Thyroid gland (tissue), 4 donors: Measurements from ENCODE around the gene OSBPL8. TPM values are rescaled to one million over a fixed set of nuclear protein-coding genes. Genes with fewer than 3 reads are reported as not detected.

Experiments
- DNase-seq, 2 donors: peaks; one replicate each; pipeline ENCODE4 v3.0.0-alpha.2; 2019
- H3K27ac ChIP-seq, 3 donors: fragments of 200-600 bp; sonication (generic); 1 replicate in 2 of 3; 2 replicates in 1 of 3; pipeline ENCODE4 v1.5.1; 2016 to 2019; ENCODE audit warnings: mild to moderate bottlenecking in 1 of 3, moderate library complexity in 1 of 3
- H3K27me3 ChIP-seq: fragments of 200-600 bp; sonication (generic); one replicate; pipeline ENCODE4 v1.5.1; 2019
- H3K36me3 ChIP-seq, 2 donors: fragments of 200-600 bp; sonication (generic); one replicate each; pipeline ENCODE4 v1.5.1; 2016 to 2019
- H3K4me1 ChIP-seq, 2 donors: fragments of 200-600 bp; sonication (generic); one replicate each; pipeline ENCODE4 v1.5.1; 2017 to 2019
- H3K4me3 ChIP-seq, 3 donors: fragments of 200-600 bp; sonication (generic); replicated peaks in 1 of 3; 1 replicate in 2 of 3; 2 replicates in 1 of 3; pipeline ENCODE4 v1.5.1; 2016; ENCODE audit warnings: mild to moderate bottlenecking in 1 of 3
- H3K9me3 ChIP-seq: fragments of 200-600 bp; sonication (generic); one replicate; pipeline ENCODE4 v1.5.1; 2017
- CTCF ChIP-seq, 6 experiments: fragments of 200-600 bp in 3 of 6; fragments of 450-650 bp in 3 of 6; sonication (generic) in 3 of 6; IDR thresholded peaks; one replicate each; pipeline ENCODE4 v1.5.1; 2016 to 2019; ENCODE audit warnings: antibody characterized with exemption in 6 of 6, mild to moderate bottlenecking in 2 of 6, inconsistent platforms in 1 of 6, moderate library complexity in 1 of 6
- POLR2A ChIP-seq, 2 donors: fragments of 450-650 bp; IDR thresholded peaks; one replicate each; pipeline ENCODE4 v1.6.1; 2017; ENCODE audit warnings: antibody characterized with exemption in 2 of 2, mild to moderate bottlenecking in 2 of 2, moderate library complexity in 1 of 2
- WGBS, 2 donors: methylation state at CpG; one replicate each; pipeline ENCODE4 v1.1.5; 2017; 5-methylcytosine and 5-hydroxymethylcytosine counted together
- intact Hi-C: fragments of 100-400 bp; cut with DNase I; formaldehyde crosslinking; loops from one replicate; pipeline ENCODE4 v1.15.1; 2023
- total RNA-seq, 4 donors: library from RNA; depleted of rRNA; stranded (reverse); fragments of >200 nt; gene quantifications; one replicate each; pipeline ENCODE4 v1.2.3, GENCODE V29; 2016

OSBPL8 gene
- total RNA-seq, 4 donors from 2014 or later: 69.8 to 112 (median 77.6) TPM

DNA sequence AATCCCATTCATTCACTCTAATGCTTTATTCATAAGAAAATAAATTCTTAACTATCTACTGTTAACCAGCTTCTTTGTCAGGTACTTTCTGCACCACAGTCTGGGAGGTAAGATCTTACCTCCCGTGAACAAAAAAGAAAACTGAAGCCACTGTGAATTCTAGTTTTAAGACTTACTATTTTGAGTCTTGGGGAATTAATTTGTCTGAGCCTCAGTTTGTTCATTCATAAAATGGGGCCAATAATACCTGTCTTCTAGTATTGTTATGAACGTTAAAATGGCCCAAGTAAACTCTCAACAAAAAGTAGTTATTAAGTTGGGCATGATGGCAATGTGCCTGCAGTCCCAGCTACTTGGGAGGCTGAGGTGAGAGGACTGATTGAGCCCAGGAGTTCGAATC, 151.9 kb downstream of the OSBPL8 start:
- H3K9me3 ChIP-seq: no peaks in the 10 kb centered on the region
- WGBS, 2 donors: 95 to 98% methylated on average over 3 of the region's 3 CpGs
- no peak for DNase-seq
- no peaks in the 10 kb centered on the region for H3K36me3 ChIP-seq
- H3K27ac ChIP-seq: no peak overlapping the region
- intact Hi-C loops: no loop called here
- H3K4me3 ChIP-seq: no peak overlapping the region
- H3K4me1 ChIP-seq: no peaks in the 10 kb centered on the region
- TF ChIP-seq POLR2A (IDR thresholded peaks at IDR 0.05) (no peak), CTCF (IDR thresholded peaks at IDR 0.05) (no peak)
- no peaks in the 10 kb centered on the region for H3K27me3 ChIP-seq

GRCh38 chr12:76402259-76402658, 157.3 kb downstream of the OSBPL8 start:
- Histone ChIP-seq H3K4me1 (peaks cover 0 to 3% of the 10 kb centered on the region in 2 donors), H3K4me3 (no peak overlapping the region), H3K27me3 (no peaks in the 10 kb centered on the region), H3K36me3 (no peaks in the 10 kb centered on the region), H3K27ac (no peak overlapping the region), H3K9me3 (no peaks in the 10 kb centered on the region)
- DNase-seq: no peak
- intact Hi-C loops: no loop called here
- TF ChIP-seq CTCF (IDR thresholded peaks at IDR 0.05) (no peak), POLR2A (IDR thresholded peaks at IDR 0.05) (no peak)

GRCh38 chr12:76400136-76400535, 159.4 kb downstream of the OSBPL8 start:
- no peak for DNase-seq
- no peak for TF ChIP-seq POLR2A (IDR thresholded peaks at IDR 0.05)
- no peak for TF ChIP-seq CTCF (IDR thresholded peaks at IDR 0.05)
- Histone ChIP-seq H3K27me3 (no peaks in the 10 kb centered on the region), H3K36me3 (no peaks in the 10 kb centered on the region), H3K27ac (no peak overlapping the region), H3K4me1 (peaks cover 0 to 3% of the 10 kb centered on the region in 2 donors), H3K9me3 (no peaks in the 10 kb centered on the region), H3K4me3 (no peak overlapping the region)
- 94 to 98% methylated on average over 2 of the region's 2 CpGs for WGBS, 2 donors
- intact Hi-C loops: no loop called here

- H3K36me3 ChIP-seq: no peaks in the 10 kb centered on the region
- H3K4me3 ChIP-seq: no peak overlapping the region
- DNase-seq: no peak
- 91 to 98% methylated on average over 2 of the region's 2 CpGs for WGBS, 2 donors
- TF ChIP-seq POLR2A (IDR thresholded peaks at IDR 0.05) (no peak), CTCF (IDR thresholded peaks at IDR 0.05) (no peak)
- H3K4me1 ChIP-seq: peaks cover 0 to 3% of the 10 kb centered on the region in 2 donors
- H3K27ac ChIP-seq: no peak overlapping the region
- no peaks in the 10 kb centered on the region for H3K27me3 ChIP-seq
- H3K9me3 ChIP-seq: no peaks in the 10 kb centered on the region
- intact Hi-C loops: no loop called here
These were observed 160.5 kb downstream of the OSBPL8 start for GRCh38 chr12:76399040-76399439.

GRCh38 chr12:76398106-76398505, 161.5 kb downstream of the OSBPL8 start:
- Histone ChIP-seq H3K9me3 (no peaks in the 10 kb centered on the region), H3K36me3 (no peaks in the 10 kb centered on the region), H3K27ac (no peak overlapping the region), H3K4me1 (peaks cover 0 to 3% of the 10 kb centered on the region in 2 donors), H3K27me3 (no peaks in the 10 kb centered on the region), H3K4me3 (no peak overlapping the region)
- intact Hi-C loops: no loop called here
- TF ChIP-seq CTCF (IDR thresholded peaks at IDR 0.05) (no peak), POLR2A (IDR thresholded peaks at IDR 0.05) (no peak)
- DNase-seq: no peak
